Stimulated activated naive B cell treated with anti-CD40 and anti-IgM and Interleukin-4, amounts not matched to agents 10 μg/mL and 1 μg/mL and 100 μg/mL, for 72 hours (primary cell): ENCODE measurements around the gene PSMA7.

Experiments
- ATAC-seq, 2 donors: fragments of 150-1000 bp; cut with Tn5 transposase; replicated peaks; 2 replicates each; pipeline ENCODE4 v1.10.0; 2021; ENCODE audit warnings: moderate library complexity in 1 of 2
- DNase-seq: peaks from one replicate; pipeline ENCODE4 v3.0.0; 2021
- H3K27ac Mint-ChIP-seq: one replicate; pipeline ENCODE4 v1.8.0; 2022; ENCODE audit warnings: mild to moderate bottlenecking, mixed read lengths
- H3K27me3 Mint-ChIP-seq, 2 donors: one replicate each; pipeline ENCODE4 v1.8.0; 2022; ENCODE audit warnings: mixed read lengths in 2 of 2
- H3K36me3 Mint-ChIP-seq, 2 donors: one replicate each; pipeline ENCODE4 v1.8.0; 2022; ENCODE audit warnings: mixed read lengths in 2 of 2, mild to moderate bottlenecking in 1 of 2
- H3K4me1 Mint-ChIP-seq, 2 donors: one replicate each; pipeline ENCODE4 v1.8.0; 2022; ENCODE audit warnings: mixed read lengths in 2 of 2, mild to moderate bottlenecking in 1 of 2
- H3K4me3 Mint-ChIP-seq, 2 donors: one replicate each; pipeline ENCODE4 v1.8.0; 2022; ENCODE audit warnings: mild to moderate bottlenecking in 2 of 2, mixed read lengths in 2 of 2, moderate library complexity in 1 of 2
- H3K9me3 Mint-ChIP-seq, 2 donors: one replicate each; pipeline ENCODE4 v1.8.0; 2022; ENCODE audit warnings: mixed read lengths in 2 of 2, mild to moderate bottlenecking in 1 of 2

Gene PSMA7

GRCh38 chr20:62143081-62143956 lies at the start of gene PSMA7, which contains the start of gene SS18L1:
PSMA7 (minus strand) TSS chr20:62143394; CDS start chr20:62143303, 91 bp downstream.
SS18L1 (plus strand) TSS chr20:62143769; CDS start chr20:62143821, 52 bp downstream.
- no peaks in the 10 kb centered on the region for H3K27me3 Mint-ChIP-seq
- H3K4me3 Mint-ChIP-seq, result peak within 1 kb of the TSS; percentile 90
- peaks cover 31 to 49% of the 10 kb centered on the region in 2 donors for H3K4me1 Mint-ChIP-seq
- H3K9me3 Mint-ChIP-seq, result no peaks in the 10 kb centered on the region
- ATAC-seq, result peak; percentile 90 to 93
- DNase-seq, result peak; percentile 79
- peaks cover 14 to 36% of the 10 kb centered on the region in 2 donors for H3K36me3 Mint-ChIP-seq
- H3K27ac Mint-ChIP-seq, result peak within 1 kb of the TSS; percentile 96

GRCh38 chr20:62192635-62193034 lies 49.4 kb upstream of the PSMA7 start:
- no peak for ATAC-seq
- H3K36me3 Mint-ChIP-seq, result peaks cover 20 to 35% of the 10 kb centered on the region in 2 donors

GRCh38 chr20:62191781-62192559 lies 48.8 kb upstream of the PSMA7 start:
- peaks cover 20 to 36% of the 10 kb centered on the region in 2 donors for H3K36me3 Mint-ChIP-seq
- ATAC-seq (no peak), DNase-seq (no peak)
- H3K27me3 Mint-ChIP-seq, result no peaks in the 10 kb centered on the region
- no peak overlapping the region for H3K27ac Mint-ChIP-seq
- peaks cover 7 to 9% of the 10 kb centered on the region in 2 donors for H3K4me1 Mint-ChIP-seq
- H3K9me3 Mint-ChIP-seq, result no peaks in the 10 kb centered on the region
- no peak overlapping the region for H3K4me3 Mint-ChIP-seq

More at GRCh38 chr20:62192635-62193034, 49.4 kb upstream of the PSMA7 start:
- no peak overlapping the region for H3K27ac Mint-ChIP-seq
- H3K4me3 Mint-ChIP-seq, result no peak overlapping the region
- no peaks in the 10 kb centered on the region for H3K9me3 Mint-ChIP-seq
- peaks cover 2 to 4% of the 10 kb centered on the region in 2 donors for H3K4me1 Mint-ChIP-seq
- no peak for DNase-seq
- no peaks in the 10 kb centered on the region for H3K27me3 Mint-ChIP-seq

GRCh38 chr20:62190639-62191411 lies 47.6 kb upstream of the PSMA7 start:
- Mint-ChIP-seq H3K9me3 (no peaks in the 10 kb centered on the region), H3K36me3 (peaks cover 22 to 40% of the 10 kb centered on the region in 2 donors), H3K4me1 (peaks cover 12 to 13% of the 10 kb centered on the region in 2 donors), H3K27me3 (no peaks in the 10 kb centered on the region), H3K27ac (no peak overlapping the region), H3K4me3 (no peak overlapping the region)
- no peak for DNase-seq
- no peak for ATAC-seq

GRCh38 chr20:62186887-62187866 lies 44.0 kb upstream of the PSMA7 start:
- DNase-seq, result no peak
- Mint-ChIP-seq H3K4me3 (no peak overlapping the region), H3K27me3 (no peaks in the 10 kb centered on the region), H3K9me3 (no peaks in the 10 kb centered on the region), H3K27ac (no peak overlapping the region), H3K36me3 (peaks cover 18 to 33% of the 10 kb centered on the region in 2 donors), H3K4me1 (peaks cover 21 to 30% of the 10 kb centered on the region in 2 donors)
- no peak for ATAC-seq

- peaks cover 16 to 29% of the 10 kb centered on the region in 2 donors for H3K36me3 Mint-ChIP-seq
- no peak overlapping the region for H3K4me3 Mint-ChIP-seq
- no peaks in the 10 kb centered on the region for H3K27me3 Mint-ChIP-seq
- no peak overlapping the region for H3K27ac Mint-ChIP-seq
- ATAC-seq, result no peak
- peaks cover 25 to 37% of the 10 kb centered on the region in 2 donors for H3K4me1 Mint-ChIP-seq
- no peaks in the 10 kb centered on the region for H3K9me3 Mint-ChIP-seq
- no peak for DNase-seq
These were observed 42.9 kb upstream of the PSMA7 start for GRCh38 chr20:62186096-62186426.

- no peaks in the 10 kb centered on the region for H3K9me3 Mint-ChIP-seq
- H3K36me3 Mint-ChIP-seq, result peaks cover 11 to 22% of the 10 kb centered on the region in 2 donors
- peaks cover 25 to 37% of the 10 kb centered on the region in 2 donors for H3K4me1 Mint-ChIP-seq
- ATAC-seq, result no peak
- peak overlapping the region; percentile 98 for H3K27ac Mint-ChIP-seq
- peak overlapping the region; percentile 94 to 97 for H3K4me3 Mint-ChIP-seq
- H3K27me3 Mint-ChIP-seq, result no peaks in the 10 kb centered on the region
- no peak for DNase-seq
These were observed 40.4 kb upstream of the PSMA7 start for GRCh38 chr20:62183426-62184142.

GRCh38 chr20:62182469-62183425 lies 39.6 kb upstream of the PSMA7 start, which contains the start of gene MTG2:
MTG2 (plus strand) TSS chr20:62183028; CDS start chr20:62193421, 10,393 bp downstream.
- Mint-ChIP-seq H3K4me1 (peaks cover 24 to 34% of the 10 kb centered on the region in 2 donors), H3K4me3 (peak within 1 kb of the TSS; percentile 94 to 97), H3K9me3 (no peaks in the 10 kb centered on the region), H3K36me3 (peaks cover 11 to 22% of the 10 kb centered on the region in 2 donors), H3K27ac (peak within 1 kb of the TSS; percentile 98), H3K27me3 (no peaks in the 10 kb centered on the region)
- ATAC-seq, result peak; percentile 96
- DNase-seq, result peak; percentile 91

GRCh38 chr20:62181808-62182207 lies 38.6 kb upstream of the PSMA7 start:
- no peaks in the 10 kb centered on the region for H3K27me3 Mint-ChIP-seq
- peaks cover 12 to 24% of the 10 kb centered on the region in 2 donors for H3K36me3 Mint-ChIP-seq
- H3K4me1 Mint-ChIP-seq, result peaks cover 17 to 26% of the 10 kb centered on the region in 2 donors
- DNase-seq, result no peak
- ATAC-seq, result no peak
- H3K27ac Mint-ChIP-seq, result peak overlapping the region; percentile 98
- peak overlapping the region; percentile 94 to 97 for H3K4me3 Mint-ChIP-seq
- H3K9me3 Mint-ChIP-seq, result no peaks in the 10 kb centered on the region

- Mint-ChIP-seq H3K27me3 (no peaks in the 10 kb centered on the region), H3K36me3 (peaks cover 18 to 33% of the 10 kb centered on the region in 2 donors), H3K9me3 (no peaks in the 10 kb centered on the region), H3K27ac (no peak overlapping the region), H3K4me3 (no peak overlapping the region), H3K4me1 (peaks cover 8 to 15% of the 10 kb centered on the region in 2 donors)
- no peak for DNase-seq
- ATAC-seq, result no peak
These were observed 35.9 kb upstream of the PSMA7 start for GRCh38 chr20:62179162-62179504.

- Mint-ChIP-seq H3K27ac (no peak overlapping the region), H3K36me3 (peaks cover 21 to 36% of the 10 kb centered on the region in 2 donors), H3K4me1 (peaks cover 6 to 9% of the 10 kb centered on the region in 2 donors), H3K27me3 (no peaks in the 10 kb centered on the region), H3K4me3 (no peak overlapping the region), H3K9me3 (no peaks in the 10 kb centered on the region)
- ATAC-seq (no peak), DNase-seq (no peak)
These were observed 35.3 kb upstream of the PSMA7 start for GRCh38 chr20:62178316-62179161.
